H9 (cell line): ENCODE measurements around the gene DOCK2. TPM values are rescaled to one million over a fixed set of nuclear protein-coding genes. Genes with fewer than 3 reads are reported as not detected.

ENCODE experiments used
- DNase-seq: peaks from one replicate; pipeline ENCODE4 v3.0.0-alpha.2; 2017
- H2AFZ ChIP-seq: one replicate; pipeline ENCODE4 v1.6.1; 2013; ENCODE audit warnings: mild to moderate bottlenecking, low read length, control low read depth, moderate library complexity
- H2AK5ac ChIP-seq: 2 replicates; pipeline ENCODE4 v1.6.1; 2013; ENCODE audit warnings: low read length, control low read depth, mixed read lengths; ENCODE audit not compliant: insufficient read length
- H2BK120ac ChIP-seq: one replicate; pipeline ENCODE4 v1.6.1; 2013; ENCODE audit warnings: low read depth, mild to moderate bottlenecking, low read length, control low read depth, inconsistent platforms; ENCODE audit not compliant: poor library complexity, severe bottlenecking
- H2BK12ac ChIP-seq: 2 replicates; pipeline ENCODE4 v1.6.1; 2013; ENCODE audit warnings: low read length, control low read depth, mixed read lengths, low read depth; ENCODE audit not compliant: insufficient read length
- H2BK15ac ChIP-seq: 2 replicates; pipeline ENCODE4 v1.6.1; 2013; ENCODE audit warnings: low read depth, low read length, control low read depth
- H2BK20ac ChIP-seq: one replicate; pipeline ENCODE4 v1.6.1; 2013; ENCODE audit warnings: low read depth, mild to moderate bottlenecking, low read length, control low read depth, inconsistent platforms; ENCODE audit not compliant: poor library complexity, severe bottlenecking
- H2BK5ac ChIP-seq: 2 replicates; pipeline ENCODE4 v1.6.1; 2013; ENCODE audit warnings: low read length, control low read depth, mixed read lengths; ENCODE audit not compliant: insufficient read length
- H3K14ac ChIP-seq: 2 replicates; pipeline ENCODE4 v1.6.1; 2013; ENCODE audit warnings: low read length, control low read depth; ENCODE audit not compliant: insufficient read depth
- H3K18ac ChIP-seq: 2 replicates; pipeline ENCODE4 v1.6.1; 2013; ENCODE audit warnings: low read depth, mild to moderate bottlenecking, mixed read lengths, low read length, control low read depth; ENCODE audit not compliant: insufficient read length
- H3K23ac ChIP-seq: 2 replicates; pipeline ENCODE4 v1.6.1; 2013; ENCODE audit warnings: low read length, control low read depth, mixed read lengths, low read depth; ENCODE audit not compliant: insufficient read length
- H3K23me2 ChIP-seq: 2 replicates; pipeline ENCODE4 v1.6.1; 2013; ENCODE audit warnings: low read depth, mild to moderate bottlenecking, mixed read lengths, low read length, control low read depth; ENCODE audit not compliant: insufficient read length, poor library complexity, severe bottlenecking
- H3K27ac ChIP-seq: 2 replicates; pipeline ENCODE4 v1.5.1; 2013; ENCODE audit warnings: low read length, control low read depth, mixed read lengths, low read depth; ENCODE audit not compliant: insufficient read length
- H3K27me3 ChIP-seq: 2 replicates; pipeline ENCODE4 v1.6.1; 2013; ENCODE audit warnings: low read length, control low read depth, inconsistent platforms; ENCODE audit not compliant: insufficient read depth
- H3K4ac ChIP-seq: 2 replicates; pipeline ENCODE4 v1.6.1; 2013; ENCODE audit warnings: low read depth, mild to moderate bottlenecking, control low read depth, inconsistent platforms, low read length, moderate library complexity
- H3K4me1 ChIP-seq: 2 replicates; pipeline ENCODE4 v1.6.1; 2013; ENCODE audit warnings: low read length, control low read depth, inconsistent platforms; ENCODE audit not compliant: insufficient read depth
- H3K4me2 ChIP-seq: 2 replicates; pipeline ENCODE4 v1.6.1; 2013; ENCODE audit warnings: low read length, control low read depth, mixed read lengths; ENCODE audit not compliant: insufficient read length, insufficient read depth
- H3K56ac ChIP-seq: 2 replicates; pipeline ENCODE4 v1.6.1; 2013; ENCODE audit warnings: low read depth, mild to moderate bottlenecking, mixed read lengths, low read length, control low read depth; ENCODE audit not compliant: insufficient read length
- H3K79me1 ChIP-seq: 2 replicates; pipeline ENCODE4 v1.6.1; 2013; ENCODE audit warnings: low read depth, mild to moderate bottlenecking, moderate library complexity, low read length, control low read depth, inconsistent platforms; ENCODE audit not compliant: insufficient read depth, poor library complexity, severe bottlenecking
- H3K79me2 ChIP-seq: 2 replicates; pipeline ENCODE4 v1.6.1; 2013; ENCODE audit warnings: low read length, control low read depth, inconsistent platforms; ENCODE audit not compliant: insufficient read depth
- H3K9ac ChIP-seq: 2 replicates; pipeline ENCODE4 v1.6.1; 2013; ENCODE audit warnings: low read length, control low read depth, mixed read lengths; ENCODE audit not compliant: insufficient read length; ENCODE audit errors: extremely low read depth
- H3K9me3 ChIP-seq: one replicate; pipeline ENCODE4 v1.6.1; 2013; ENCODE audit warnings: low read depth, low read length, inconsistent platforms; ENCODE audit not compliant: control insufficient read depth
- H3T11ph ChIP-seq: one replicate; pipeline ENCODE4 v1.6.1; 2013; ENCODE audit warnings: mild to moderate bottlenecking, low read length, control low read depth, inconsistent platforms
- H4K20me1 ChIP-seq: one replicate; pipeline ENCODE4 v1.6.1; 2013; ENCODE audit not compliant: control insufficient read depth, insufficient read length, insufficient read depth
- H4K5ac ChIP-seq: 2 replicates; pipeline ENCODE4 v1.6.1; 2013; ENCODE audit warnings: low read depth, mild to moderate bottlenecking, mixed read lengths, low read length, control low read depth; ENCODE audit not compliant: insufficient read length
- H4K8ac ChIP-seq: replicated peaks from 2 replicates; pipeline ENCODE4 v1.6.1; 2013; ENCODE audit warnings: low read length, control low read depth, mixed read lengths, low read depth; ENCODE audit not compliant: insufficient read length
- H4K91ac ChIP-seq: 2 replicates; pipeline ENCODE4 v1.6.1; 2013; ENCODE audit warnings: low read depth, mild to moderate bottlenecking, moderate library complexity, mixed read lengths, low read length, control low read depth; ENCODE audit not compliant: insufficient read length
- H3K27ac Mint-ChIP-seq, 3 experiments: 2 replicates in 2 of 3; 3 replicates in 1 of 3; pipeline ENCODE4 v1.8.0; 2020 to 2021; ENCODE audit warnings: mixed read lengths in 3 of 3, mild to moderate bottlenecking in 1 of 3, moderate library complexity in 1 of 3
- H3K27me3 Mint-ChIP-seq: 2 replicates; pipeline ENCODE4 v1.8.0; 2021; ENCODE audit warnings: low read depth, mild to moderate bottlenecking, moderate library complexity, mixed read lengths
- H3K36me3 Mint-ChIP-seq, 3 experiments: 2 replicates in 2 of 3; 3 replicates in 1 of 3; pipeline ENCODE4 v1.8.0; 2020 to 2021; ENCODE audit warnings: low read depth in 3 of 3, mixed read lengths in 3 of 3; ENCODE audit not compliant: insufficient read depth in 1 of 3
- H3K4me1 Mint-ChIP-seq, 2 experiments: 2 replicates each; pipeline ENCODE4 v1.8.0; 2020; ENCODE audit warnings: mixed read lengths in 2 of 2
- H3K4me3 Mint-ChIP-seq, 2 experiments: 2 replicates in 1 of 2; 3 replicates in 1 of 2; pipeline ENCODE4 v1.8.0; 2020 to 2021; ENCODE audit warnings: mild to moderate bottlenecking in 2 of 2, mixed read lengths in 2 of 2, moderate library complexity in 1 of 2
- H3K9me3 Mint-ChIP-seq, 2 experiments: 2 replicates in 1 of 2; 3 replicates in 1 of 2; pipeline ENCODE4 v1.8.0; 2020; ENCODE audit warnings: mild to moderate bottlenecking in 2 of 2, mixed read lengths in 2 of 2, moderate library complexity in 1 of 2
- CTCF ChIP-seq: fragments of 200-600 bp; sonication (generic); conservative IDR thresholded peaks from 3 replicates; pipeline ENCODE4 v1.8.0; 2021; ENCODE audit warnings: antibody characterized with exemption, mild to moderate bottlenecking
- WGBS: extraction: QIAGEN DNeasy Blood & Tissue Kit; methylation state at CpG from one replicate; pipeline ENCODE4 v1.1.7; 2013; ENCODE audit warnings: missing lambda C conversion rate, low lambda C conversion rate, mixed read lengths; ENCODE audit not compliant: insufficient read length; ENCODE audit errors: extremely low coverage; 5-methylcytosine and 5-hydroxymethylcytosine counted together
- total RNA-seq: library from RNA; stranded (reverse); gene quantifications from 2 replicates; pipeline ENCODE4 v1.2.1, GENCODE V29; 2021

The DOCK2 gene
- total RNA-seq, 1 experiment from 2014 or later, result 7.8 TPM

- no peaks in the 10 kb centered on the region for H3K36me3 Mint-ChIP-seq
- H3K27me3 Mint-ChIP-seq, result peaks cover 4% of the 10 kb centered on the region
- Histone ChIP-seq H4K5ac (no peak overlapping the region), H4K91ac (no peak overlapping the region), H3T11ph (no peak overlapping the region), H3K23ac (no peak overlapping the region), H3K4ac (no peak overlapping the region), H3K14ac (no peak overlapping the region; the same call in 1 of the 2 replicates), H3K79me2 (no peaks in the 10 kb centered on the region), H3K27me3 (no peaks in the 10 kb centered on the region), H4K8ac (no peak overlapping the region), H4K20me1 (no peaks in the 10 kb centered on the region), H2AFZ (no peak overlapping the region), H3K27ac (no peak overlapping the region), H3K4me1 (peaks cover 3% of the 10 kb centered on the region; the same call in 1 of the 2 replicates), H2BK12ac (no peak overlapping the region), H2BK5ac (no peak overlapping the region), H3K9me3 (no peaks in the 10 kb centered on the region), H2BK20ac (no peak overlapping the region), H3K79me1 (no peaks in the 10 kb centered on the region), H3K18ac (no peak overlapping the region), H2AK5ac (no peak overlapping the region), H3K9ac (no peak overlapping the region), H2BK120ac (no peak overlapping the region), H2BK15ac (no peak overlapping the region), H3K23me2 (no peaks in the 10 kb centered on the region), H3K4me2 (no peak overlapping the region), H3K56ac (no peak overlapping the region)
- no peak overlapping the region for H3K4me3 Mint-ChIP-seq
- peak overlapping the region in 1 of 3 experiments; percentile 48; a peak in 1 of 7 replicates for H3K27ac Mint-ChIP-seq
- peaks cover 10 to 13% of the 10 kb centered on the region in 2 experiments for H3K4me1 Mint-ChIP-seq
- DNase-seq, result no peak
- no CpG with 5 or more reads among the region's 5 CpGs for WGBS
- no peaks in the 10 kb centered on the region for H3K9me3 Mint-ChIP-seq
- no peak for TF ChIP-seq CTCF
Measured at GRCh38 chr5:169964246-169964645, 327.2 kb downstream of the DOCK2 start.
